GM21515 (cell line): ENCODE results near the gene CHRNE.
"Not testable (repeated sequence)": the region's sequence is repeated elsewhere in the genome, so short reads cannot be mapped to it uniquely, and the experiment has no call there.

ENCODE experiments used
- ATAC-seq: cut with Tn5 transposase; IDR thresholded peaks from one replicate; pipeline ENCODE4 v1.9.1; 2021; ENCODE audit not compliant: unreplicated experiment

CHRNE gene

GRCh38 chr17:4939796-4940554 lies 37.1 kb upstream of the CHRNE start, which contains the start of the genes RNF167 and SLC25A11:
Gene RNF167, plus strand, starts transcription at chr17:4940268. Its CDS starts 642 bp downstream, at chr17:4940910.
Gene SLC25A11, minus strand, starts transcription at chr17:4940046. Its CDS starts 136 bp downstream, at chr17:4939910.
- peak; percentile 67 for ATAC-seq

DNA sequence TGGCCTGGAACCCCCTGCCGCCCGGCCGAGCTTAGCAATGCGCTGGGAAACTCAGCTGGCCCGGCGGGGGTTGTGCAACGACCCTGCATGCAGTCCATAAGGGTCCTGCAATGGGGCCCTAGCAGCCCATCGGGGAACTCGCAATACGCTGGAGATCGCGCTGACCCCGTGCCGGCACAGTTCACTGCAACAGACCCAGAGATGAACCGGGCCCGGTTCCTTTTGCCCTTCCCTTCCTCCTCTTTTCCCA lies 36.6 kb upstream of the CHRNE start:
- no peak for ATAC-seq

GRCh38 chr17:4938688-4939545 lies 36.0 kb upstream of the CHRNE start:
- ATAC-seq = no peak

- no peak for ATAC-seq
Observed at GRCh38 chr17:4938069-4938491, 35.2 kb upstream of the CHRNE start.

GRCh38 chr17:4937553-4937952 lies 34.7 kb upstream of the CHRNE start:
- ATAC-seq = no peak

DNA sequence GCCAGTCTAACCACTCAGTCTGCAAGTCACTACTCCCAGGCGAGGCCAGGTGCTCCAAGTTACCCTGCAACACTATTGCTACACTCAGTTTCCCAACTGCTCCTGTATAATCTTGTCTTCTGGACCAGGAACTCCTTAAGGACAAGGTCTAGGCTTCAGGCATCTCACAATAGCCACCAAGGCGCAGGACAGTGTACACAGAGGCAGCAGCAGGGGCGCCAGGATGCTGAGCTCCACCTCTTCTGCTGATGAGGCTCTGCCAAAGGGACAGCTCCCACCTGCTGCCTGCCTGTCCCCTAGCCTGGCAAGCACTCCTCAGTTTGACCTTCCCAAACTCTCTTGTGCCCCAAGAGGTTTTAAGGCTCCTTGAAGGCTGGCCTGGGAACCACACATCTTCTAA lies 33.5 kb upstream of the CHRNE start:
- no peak for ATAC-seq

DNA sequence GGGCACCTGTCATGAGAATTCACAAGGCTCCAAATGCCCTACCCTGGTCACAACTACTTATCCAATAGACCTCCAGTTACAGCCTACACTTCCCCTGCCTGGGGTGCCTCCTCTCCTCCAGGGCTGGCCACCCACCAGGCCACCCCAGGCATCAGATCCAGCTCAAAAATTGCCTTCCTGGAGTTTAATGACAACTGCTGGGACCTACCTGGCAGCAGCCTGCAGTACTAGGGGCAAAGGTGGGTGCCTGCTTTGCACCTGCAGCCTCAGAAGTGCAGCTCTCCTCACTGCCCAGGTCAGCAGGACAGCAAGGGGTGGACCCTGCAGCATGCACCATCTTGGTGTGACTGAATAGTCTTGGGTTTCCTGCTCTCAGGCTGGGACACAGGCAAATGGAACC lies 32.8 kb upstream of the CHRNE start:
- ATAC-seq = no peak

DNA sequence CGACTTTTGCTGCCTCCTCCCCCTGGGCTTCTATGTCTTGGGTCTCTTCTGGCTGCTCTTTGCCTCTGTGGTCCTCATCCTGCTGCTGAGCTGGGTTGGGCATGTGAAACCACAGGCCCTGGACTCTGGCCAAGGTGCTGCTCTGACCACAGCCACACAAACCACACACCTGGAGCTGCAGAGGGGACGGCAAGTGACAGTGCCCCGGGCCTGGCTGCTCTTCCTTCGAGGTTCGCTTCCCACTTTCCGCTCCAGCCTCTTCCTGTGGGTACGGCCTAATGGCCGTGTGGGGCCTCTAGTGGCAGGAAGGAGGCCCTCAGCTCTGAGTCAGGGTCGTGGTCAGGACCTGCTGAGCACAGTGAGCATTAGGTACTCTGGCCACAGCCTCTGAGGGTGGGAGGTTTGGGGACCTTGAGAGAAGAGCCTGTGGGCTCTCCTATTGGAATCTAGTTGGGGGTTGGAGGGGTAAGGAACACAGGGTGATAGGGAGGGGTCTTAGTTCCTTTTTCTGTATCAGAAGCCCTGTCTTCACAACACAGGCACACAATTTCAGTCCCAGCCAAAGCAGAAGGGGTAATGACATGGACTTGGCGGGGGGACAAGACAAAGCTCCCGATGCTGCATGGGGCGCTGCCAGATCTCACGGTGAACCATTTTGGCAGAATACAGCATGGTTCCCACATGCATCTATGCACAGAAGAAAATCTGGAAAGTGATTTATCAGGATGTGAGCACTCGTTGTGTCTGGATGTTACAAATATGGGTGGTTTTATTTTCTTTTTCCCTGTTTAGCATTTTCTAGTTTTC lies 31.5 kb upstream of the CHRNE start:
- ATAC-seq = no peak

GRCh38 chr17:4933646-4934045 lies 30.7 kb upstream of the CHRNE start:
- ATAC-seq = no peak

GRCh38 chr17:4932756-4933155 lies 29.9 kb upstream of the CHRNE start:
- ATAC-seq = no peak

- ATAC-seq = no peak
Observed at GRCh38 chr17:4931963-4932362, 29.1 kb upstream of the CHRNE start, which contains the start of gene GP1BA. Gene GP1BA, plus strand, starts transcription at chr17:4932277. Its CDS starts 328 bp downstream, at chr17:4932605.

- ATAC-seq = no peak
Observed at GRCh38 chr17:4928881-4929280, 26.0 kb upstream of the CHRNE start.

DNA sequence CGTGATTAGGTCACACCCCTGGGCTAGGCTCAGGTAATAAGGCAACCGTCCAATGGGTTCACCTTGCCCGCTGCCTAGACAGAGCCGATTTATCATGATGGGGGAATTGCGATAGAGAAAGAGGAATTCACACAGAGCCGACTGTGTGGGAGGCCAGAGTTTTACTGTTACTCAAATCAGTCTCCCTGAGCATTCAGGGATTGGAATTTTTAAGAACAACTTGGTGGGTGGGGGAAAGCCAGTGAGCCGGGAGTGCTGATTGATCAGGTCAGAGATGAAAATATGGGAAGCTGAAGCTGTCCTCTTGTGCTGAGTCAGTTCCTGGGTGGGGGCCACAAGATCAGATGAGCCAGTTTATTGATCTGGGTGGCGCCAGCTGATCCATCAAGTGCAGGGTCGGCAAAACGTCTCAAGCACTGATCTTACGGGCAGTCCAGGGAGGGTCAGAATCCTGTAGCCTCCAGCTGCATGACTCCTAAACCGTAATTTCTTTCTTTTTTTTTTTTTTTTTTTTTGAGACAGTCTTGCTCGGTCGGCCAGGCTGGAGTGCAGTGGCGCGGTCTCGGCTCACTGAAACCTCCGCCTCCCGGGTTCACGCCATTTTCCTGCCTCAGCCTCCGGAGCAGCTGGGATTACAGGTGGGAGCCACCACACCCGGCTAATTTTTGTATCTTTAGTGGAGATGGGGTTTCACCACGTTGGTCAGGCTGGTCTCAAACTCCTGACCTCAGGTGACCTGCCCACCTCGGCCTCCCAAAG lies 23.9 kb upstream of the CHRNE start:
- not testable (repeated sequence) for ATAC-seq

GRCh38 chr17:4921320-4921719 lies 18.4 kb upstream of the CHRNE start:
- no peak for ATAC-seq

- ATAC-seq = no peak
Observed at GRCh38 chr17:4920351-4921048, 17.6 kb upstream of the CHRNE start.

DNA sequence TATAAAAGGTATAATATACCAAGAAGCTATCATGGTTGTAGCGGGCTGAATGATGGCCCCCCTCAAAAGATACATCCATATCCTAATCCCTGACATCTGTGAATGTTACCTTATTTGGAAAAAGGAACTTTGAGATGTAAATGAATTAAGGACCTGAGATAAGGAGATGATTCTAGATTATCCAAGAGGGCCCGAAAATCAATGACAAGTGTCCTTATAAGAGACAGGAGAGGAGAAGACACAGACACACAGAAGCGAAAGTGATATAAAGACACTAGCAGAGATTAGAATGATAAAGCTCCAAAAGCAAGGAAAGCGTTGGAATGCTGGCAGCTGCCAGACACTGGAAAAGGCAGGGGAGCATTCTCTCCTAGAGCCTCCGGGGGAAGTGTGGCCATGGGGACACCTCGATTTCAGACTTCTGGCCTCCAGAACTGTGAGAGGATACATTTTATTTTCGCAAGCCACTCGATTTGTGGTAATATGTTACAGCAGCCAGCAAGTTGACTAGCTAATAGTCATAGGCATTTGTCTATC lies 16.7 kb upstream of the CHRNE start:
- ATAC-seq = no peak

DNA sequence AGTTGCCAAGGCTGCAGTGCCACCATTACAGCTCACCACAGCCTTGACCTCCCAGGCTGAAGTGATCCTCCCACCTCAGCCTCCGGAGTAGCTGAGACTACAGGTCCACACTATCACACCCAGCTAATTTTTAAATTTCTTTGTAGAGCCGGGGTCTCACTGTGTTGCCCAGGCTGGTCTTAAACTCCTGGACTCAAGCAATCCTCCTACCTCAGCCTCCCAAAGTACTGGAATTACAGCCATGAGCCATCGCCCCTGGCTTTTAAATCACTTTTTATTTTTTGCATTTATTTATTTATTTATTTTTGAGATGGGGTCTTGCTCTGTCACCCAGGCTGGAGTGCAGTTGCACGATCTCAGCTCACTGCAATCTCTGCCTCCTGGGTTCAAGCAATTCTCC lies 11.7 kb upstream of the CHRNE start:
- ATAC-seq = not testable (repeated sequence)

DNA sequence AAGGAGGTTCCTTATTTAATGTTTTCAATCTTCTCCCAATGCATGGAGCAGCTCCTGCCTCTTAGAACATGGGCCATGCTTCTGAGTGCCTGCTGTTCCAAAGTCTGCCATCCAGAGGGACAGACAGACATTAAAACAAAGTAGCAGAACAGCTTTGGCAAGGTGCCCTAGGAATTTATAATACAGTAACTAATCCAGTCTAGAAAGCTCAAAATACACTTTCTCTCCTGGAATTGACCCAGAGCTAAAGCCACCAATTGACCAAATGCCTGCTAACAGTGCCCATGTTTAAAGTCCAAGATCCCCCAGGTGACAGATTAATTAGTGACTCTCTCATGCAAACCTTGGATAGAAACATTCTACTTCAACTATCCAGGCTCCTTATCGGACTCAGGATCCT lies 11.1 kb upstream of the CHRNE start:
- ATAC-seq = no peak

GRCh38 chr17:4908711-4909496 lies 6.0 kb upstream of the CHRNE start:
- ATAC-seq = peak; percentile 51
